GM12801 (cell line): ENCODE results near the gene TMEM30B.

Source experiments
- TF ChIP-seq, protein P1 (sequence below): IDR thresholded peaks from one replicate; pipeline ENCODE4 v1.5.1; 2011; ENCODE audit warnings: control low read depth; ENCODE audit not compliant: insufficient read length; ENCODE audit errors: extremely low read depth

TMEM30B gene

DNA sequence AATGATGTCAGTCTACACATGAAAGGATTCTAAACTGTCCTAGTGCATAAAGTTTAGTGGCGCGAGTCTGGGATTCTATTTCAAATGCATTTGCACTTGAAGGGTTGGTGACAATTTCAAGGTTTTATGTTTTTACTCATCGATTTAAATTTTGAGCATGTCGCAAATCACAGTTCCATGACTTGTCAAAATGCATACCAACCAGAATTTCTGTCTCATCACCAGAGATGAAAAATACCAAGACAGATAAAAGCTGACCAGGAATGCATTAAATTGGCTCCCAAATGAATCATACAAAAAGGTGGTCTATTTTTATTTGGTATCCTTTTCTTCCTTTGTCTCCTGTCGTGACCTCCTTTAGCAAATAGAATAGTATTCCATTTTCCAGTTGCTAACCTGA lies 25.2 kb downstream of the TMEM30B start:
- TF ChIP-seq, protein P1, sequence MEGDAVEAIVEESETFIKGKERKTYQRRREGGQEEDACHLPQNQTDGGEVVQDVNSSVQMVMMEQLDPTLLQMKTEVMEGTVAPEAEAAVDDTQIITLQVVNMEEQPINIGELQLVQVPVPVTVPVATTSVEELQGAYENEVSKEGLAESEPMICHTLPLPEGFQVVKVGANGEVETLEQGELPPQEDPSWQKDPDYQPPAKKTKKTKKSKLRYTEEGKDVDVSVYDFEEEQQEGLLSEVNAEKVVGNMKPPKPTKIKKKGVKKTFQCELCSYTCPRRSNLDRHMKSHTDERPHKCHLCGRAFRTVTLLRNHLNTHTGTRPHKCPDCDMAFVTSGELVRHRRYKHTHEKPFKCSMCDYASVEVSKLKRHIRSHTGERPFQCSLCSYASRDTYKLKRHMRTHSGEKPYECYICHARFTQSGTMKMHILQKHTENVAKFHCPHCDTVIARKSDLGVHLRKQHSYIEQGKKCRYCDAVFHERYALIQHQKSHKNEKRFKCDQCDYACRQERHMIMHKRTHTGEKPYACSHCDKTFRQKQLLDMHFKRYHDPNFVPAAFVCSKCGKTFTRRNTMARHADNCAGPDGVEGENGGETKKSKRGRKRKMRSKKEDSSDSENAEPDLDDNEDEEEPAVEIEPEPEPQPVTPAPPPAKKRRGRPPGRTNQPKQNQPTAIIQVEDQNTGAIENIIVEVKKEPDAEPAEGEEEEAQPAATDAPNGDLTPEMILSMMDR, result no peak

DNA sequence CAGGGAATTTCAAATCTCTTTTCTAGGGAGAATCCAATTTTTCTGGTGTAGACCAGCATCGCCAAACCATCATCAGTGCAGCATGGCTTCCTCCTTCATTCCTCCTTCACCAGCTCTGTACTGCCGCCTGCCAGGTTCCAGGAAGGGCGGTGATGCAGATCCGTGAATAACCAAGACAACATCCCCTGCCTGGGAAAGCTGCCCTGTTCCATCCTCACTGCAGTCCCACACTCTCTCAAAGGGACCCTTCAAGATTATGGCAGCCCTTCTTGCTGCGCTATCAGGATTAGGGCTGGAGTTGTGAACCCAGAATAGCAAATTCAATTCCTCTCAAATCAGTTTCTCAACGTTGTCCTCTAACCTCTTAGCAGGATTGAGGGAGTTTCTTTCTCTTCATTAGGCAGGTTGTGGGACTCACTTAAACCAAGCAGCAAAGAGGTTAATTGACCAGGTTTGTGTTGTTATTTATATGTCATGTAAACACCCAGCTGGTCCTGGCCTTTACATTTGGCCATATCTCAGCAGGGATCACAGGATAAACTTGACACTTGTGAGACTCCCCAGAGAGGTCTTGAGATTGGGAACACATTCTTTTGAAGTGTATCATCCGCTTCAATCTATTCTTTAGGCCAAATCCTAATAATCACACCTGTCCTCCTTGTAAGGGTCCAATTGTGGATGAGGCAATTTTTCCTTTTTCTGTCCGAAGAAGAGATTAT lies 26.2 kb downstream of the TMEM30B start:
- TF ChIP-seq, protein P1, result no peak

DNA sequence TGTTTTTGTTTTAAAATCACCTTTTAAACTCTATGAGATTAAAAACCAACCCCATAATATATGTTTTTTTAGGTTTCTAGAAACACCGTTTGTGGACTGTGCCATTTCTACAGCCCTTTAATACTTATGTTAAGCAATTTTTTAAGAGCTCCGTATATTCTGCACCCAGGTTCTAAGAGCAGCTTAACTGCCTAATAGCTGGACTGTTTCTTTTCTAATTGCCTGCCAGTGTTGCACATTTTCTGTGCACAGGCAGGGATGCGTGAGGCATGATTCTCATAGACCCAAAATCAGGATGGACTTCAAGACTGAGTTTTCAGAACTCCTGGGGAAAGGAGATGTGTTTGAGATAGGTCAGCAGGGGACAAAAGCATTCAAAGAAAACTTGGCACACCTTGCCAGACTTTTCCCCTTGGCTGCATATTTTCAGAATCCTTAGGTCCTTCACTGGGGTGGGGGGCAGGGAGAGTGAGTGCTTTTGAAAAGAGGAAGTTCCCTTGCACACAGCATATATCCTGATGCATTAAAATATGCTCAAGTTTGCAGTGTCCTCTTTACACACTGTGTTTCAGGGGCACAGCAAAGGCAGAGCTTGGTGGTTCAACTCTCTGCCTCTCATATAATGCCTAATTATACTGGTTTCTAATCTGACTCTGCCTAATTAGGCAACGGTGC lies 27.9 kb downstream of the TMEM30B start:
- TF ChIP-seq, protein P1, result no peak

DNA sequence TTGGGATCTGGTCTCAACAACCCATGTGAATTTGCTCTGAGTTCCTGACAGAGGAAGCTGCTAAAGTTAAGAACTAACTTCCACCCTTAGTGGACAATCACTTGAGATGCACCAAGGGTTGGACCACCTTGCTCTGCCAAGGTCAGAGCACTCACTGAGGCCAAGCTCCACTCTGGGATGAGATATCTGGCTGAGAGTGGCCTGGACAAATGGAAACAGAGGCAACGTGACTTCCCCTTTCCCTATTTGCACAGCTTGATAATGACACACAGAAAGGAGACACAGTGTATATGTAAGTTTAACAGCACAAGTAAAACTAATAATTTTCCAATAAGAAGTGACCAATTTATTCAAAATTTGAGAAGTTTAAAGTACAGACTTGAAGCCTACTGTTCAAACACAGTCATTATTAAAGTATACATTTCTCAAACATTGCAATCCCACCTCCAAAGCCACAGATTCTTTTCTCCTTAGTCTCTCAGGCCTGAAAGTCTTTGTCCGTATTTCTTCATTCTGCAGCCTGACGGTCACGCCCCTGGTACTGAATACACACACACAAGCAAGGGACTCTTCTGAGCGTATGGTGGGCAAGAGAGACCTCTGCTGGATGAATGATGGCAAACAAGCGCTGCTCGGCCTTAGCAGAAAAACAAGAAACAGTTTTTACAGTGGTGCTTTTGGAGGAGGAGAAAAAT lies 28.6 kb downstream of the TMEM30B start:
- TF ChIP-seq, protein P1, result no peak

DNA sequence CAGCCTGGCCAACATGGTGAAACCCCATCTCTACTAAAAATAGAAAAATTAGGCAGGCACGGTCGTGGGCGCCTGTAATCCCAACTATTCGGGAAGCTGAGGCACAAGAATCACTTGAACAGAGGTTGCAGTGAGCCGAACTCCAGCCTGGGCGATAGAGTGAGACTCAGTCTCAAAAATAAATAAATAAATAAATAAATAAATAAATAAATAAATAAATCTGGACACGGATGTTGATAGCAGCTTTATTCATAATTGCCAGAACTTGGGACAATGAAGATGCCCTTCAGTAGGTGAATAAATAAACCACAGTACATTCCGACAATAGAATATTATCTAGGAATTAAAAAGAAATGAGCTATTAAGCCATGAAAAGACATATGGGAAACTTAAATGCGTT lies 31.1 kb downstream of the TMEM30B start:
- TF ChIP-seq, protein P1, result no peak

DNA sequence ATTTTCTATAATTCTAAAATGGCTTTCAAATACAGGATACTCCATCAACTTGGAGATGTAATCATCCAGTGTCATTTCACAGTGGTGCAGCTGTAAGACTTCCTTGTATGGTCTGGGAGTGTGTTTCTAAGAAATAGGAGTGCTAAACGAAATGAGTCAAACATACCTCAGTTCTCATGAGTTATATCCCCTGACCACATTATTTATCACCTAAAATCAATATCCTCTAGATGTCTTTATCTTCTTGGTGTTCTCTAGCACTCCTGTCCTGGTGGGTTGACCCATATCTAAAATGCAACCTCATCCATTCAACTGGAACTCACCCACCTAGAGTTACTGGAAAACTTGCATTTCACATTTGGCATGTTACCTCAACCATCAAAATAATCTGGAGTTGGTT lies 33.2 kb downstream of the TMEM30B start:
- TF ChIP-seq, protein P1, result no peak

DNA sequence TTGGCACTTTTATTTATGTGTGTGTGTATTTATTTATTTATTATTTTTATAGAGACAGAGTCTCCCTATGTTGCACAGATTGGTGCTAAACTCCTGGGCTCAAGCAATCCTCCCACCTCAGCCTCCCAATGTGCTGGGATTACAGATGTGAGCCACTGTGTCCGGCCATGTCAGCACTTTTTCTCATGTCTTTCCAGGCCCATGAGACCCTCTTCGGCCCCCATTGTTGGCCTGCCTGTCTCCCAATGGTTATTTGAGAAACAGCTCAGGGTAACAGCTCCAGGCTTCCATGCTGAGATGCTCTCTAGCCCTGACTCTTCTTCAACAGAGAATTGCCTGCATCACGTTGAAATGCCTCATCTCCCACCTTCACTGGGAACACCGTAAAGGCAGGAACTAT lies 34.4 kb downstream of the TMEM30B start:
- TF ChIP-seq, protein P1, result no peak
